ENCODE data around the gene SLC6A12. TPM values are rescaled to one million over a fixed set of nuclear protein-coding genes. Genes with fewer than 3 reads are reported as not detected.
"Not testable (repeated sequence)": the region's sequence is repeated elsewhere in the genome, so short reads cannot be mapped to it uniquely, and the experiment has no call there.

SLC6A12 gene
- total RNA-seq, 1 donor from 2014 or later, result not detected

GRCh38 chr12:196436-196835, 17.5 kb downstream of the SLC6A12 start:
- Mint-ChIP-seq H3K27me3 (ENCODE audit: insufficient read depth) (no peaks in the 10 kb centered on the region), H3K9me3 (peaks cover 6% of the 10 kb centered on the region), H3K27ac (no peak overlapping the region), H3K4me3 (no peak overlapping the region), H3K4me1 (ENCODE audit: low read depth) (no peaks in the 10 kb centered on the region), H3K36me3 (ENCODE audit: low read depth) (no peaks in the 10 kb centered on the region)
- intact Hi-C loops (cut with micrococcal nuclease), result no loop called here
- no peak for DNase-seq (ENCODE audit: low spot score)

- intact Hi-C loops (cut with micrococcal nuclease), result no loop called here
- H3K4me1 Mint-ChIP-seq (ENCODE audit: low read depth), result no peaks in the 10 kb centered on the region
- H3K27ac Mint-ChIP-seq, result no peak overlapping the region
- H3K27me3 Mint-ChIP-seq (ENCODE audit: insufficient read depth), result peaks cover 4% of the 10 kb centered on the region
- H3K4me3 Mint-ChIP-seq, result no peak overlapping the region
- peaks cover 6% of the 10 kb centered on the region for H3K9me3 Mint-ChIP-seq
- no peak for DNase-seq (ENCODE audit: low spot score)
- no peaks in the 10 kb centered on the region for H3K36me3 Mint-ChIP-seq (ENCODE audit: low read depth)
Observed at GRCh38 chr12:195951-196350, 18.0 kb downstream of the SLC6A12 start.

- no peaks in the 10 kb centered on the region for H3K4me1 Mint-ChIP-seq (ENCODE audit: low read depth)
- H3K4me3 Mint-ChIP-seq, result no peak overlapping the region
- DNase-seq (ENCODE audit: low spot score), result no peak
- H3K27me3 Mint-ChIP-seq (ENCODE audit: insufficient read depth), result peaks cover 4% of the 10 kb centered on the region
- H3K9me3 Mint-ChIP-seq, result peaks cover 6% of the 10 kb centered on the region
- no peak overlapping the region for H3K27ac Mint-ChIP-seq
- intact Hi-C loops (cut with micrococcal nuclease), result no loop called here
- H3K36me3 Mint-ChIP-seq (ENCODE audit: low read depth), result no peaks in the 10 kb centered on the region
Observed at GRCh38 chr12:195156-195555, 18.8 kb downstream of the SLC6A12 start.

GRCh38 chr12:194276-194675, 19.7 kb downstream of the SLC6A12 start:
- Mint-ChIP-seq H3K36me3 (ENCODE audit: low read depth) (no peaks in the 10 kb centered on the region), H3K27ac (no peak overlapping the region), H3K4me1 (ENCODE audit: low read depth) (no peaks in the 10 kb centered on the region), H3K9me3 (peaks cover 6% of the 10 kb centered on the region), H3K4me3 (no peak overlapping the region), H3K27me3 (ENCODE audit: insufficient read depth) (peaks cover 4% of the 10 kb centered on the region)
- no peak for DNase-seq (ENCODE audit: low spot score)
- intact Hi-C loops (cut with micrococcal nuclease), result no loop called here

GRCh38 chr12:193261-193660, 20.7 kb downstream of the SLC6A12 start:
- Mint-ChIP-seq H3K9me3 (peaks cover 6% of the 10 kb centered on the region), H3K27me3 (ENCODE audit: insufficient read depth) (peaks cover 7% of the 10 kb centered on the region), H3K36me3 (ENCODE audit: low read depth) (no peaks in the 10 kb centered on the region), H3K4me3 (no peak overlapping the region), H3K4me1 (ENCODE audit: low read depth) (no peaks in the 10 kb centered on the region), H3K27ac (no peak overlapping the region)
- intact Hi-C loops (cut with micrococcal nuclease), result no loop called here
- no peak for DNase-seq (ENCODE audit: low spot score)

- H3K27me3 Mint-ChIP-seq (ENCODE audit: insufficient read depth), result peaks cover 7% of the 10 kb centered on the region
- intact Hi-C loops (cut with micrococcal nuclease), result no loop called here
- no peak overlapping the region for H3K4me3 Mint-ChIP-seq
- DNase-seq (ENCODE audit: low spot score), result no peak
- no peaks in the 10 kb centered on the region for H3K36me3 Mint-ChIP-seq (ENCODE audit: low read depth)
- no peak overlapping the region for H3K27ac Mint-ChIP-seq
- no peaks in the 10 kb centered on the region for H3K9me3 Mint-ChIP-seq
- H3K4me1 Mint-ChIP-seq (ENCODE audit: low read depth), result no peaks in the 10 kb centered on the region
Observed at GRCh38 chr12:191541-191940, 22.4 kb downstream of the SLC6A12 start.

GRCh38 chr12:190881-191280, 23.1 kb downstream of the SLC6A12 start:
- H3K27ac Mint-ChIP-seq, result no peak overlapping the region
- no peaks in the 10 kb centered on the region for H3K9me3 Mint-ChIP-seq
- intact Hi-C loops (cut with micrococcal nuclease), result no loop called here
- DNase-seq (ENCODE audit: low spot score), result no peak
- H3K4me1 Mint-ChIP-seq (ENCODE audit: low read depth), result no peaks in the 10 kb centered on the region
- no peak overlapping the region for H3K4me3 Mint-ChIP-seq
- peaks cover 7% of the 10 kb centered on the region for H3K27me3 Mint-ChIP-seq (ENCODE audit: insufficient read depth)
- H3K36me3 Mint-ChIP-seq (ENCODE audit: low read depth), result no peaks in the 10 kb centered on the region

GRCh38 chr12:189622-189962, 24.4 kb downstream of the SLC6A12 start:
- intact Hi-C loops (cut with micrococcal nuclease), result no loop called here
- Mint-ChIP-seq H3K4me3 (no peak overlapping the region), H3K36me3 (ENCODE audit: low read depth) (no peaks in the 10 kb centered on the region)

GRCh38 chr12:188910-189621, 24.9 kb downstream of the SLC6A12 start:
- intact Hi-C loops (cut with micrococcal nuclease), result no loop called here
- peaks cover 8% of the 10 kb centered on the region for H3K27me3 Mint-ChIP-seq (ENCODE audit: insufficient read depth)
- H3K4me1 Mint-ChIP-seq (ENCODE audit: low read depth), result no peaks in the 10 kb centered on the region
- no peaks in the 10 kb centered on the region for H3K9me3 Mint-ChIP-seq
- no peak overlapping the region for H3K27ac Mint-ChIP-seq
- no peaks in the 10 kb centered on the region for H3K36me3 Mint-ChIP-seq (ENCODE audit: low read depth)
- DNase-seq (ENCODE audit: low spot score), result peak; percentile 17
- H3K4me3 Mint-ChIP-seq, result peak overlapping the region; percentile 78

More at GRCh38 chr12:189622-189962, 24.4 kb downstream of the SLC6A12 start:
- Mint-ChIP-seq H3K4me1 (ENCODE audit: low read depth) (no peaks in the 10 kb centered on the region), H3K27ac (no peak overlapping the region), H3K27me3 (ENCODE audit: insufficient read depth) (peaks cover 8% of the 10 kb centered on the region), H3K9me3 (no peaks in the 10 kb centered on the region)
- no peak for DNase-seq (ENCODE audit: low spot score)

GRCh38 chr12:187986-188909, 25.7 kb downstream of the SLC6A12 start:
- H3K36me3 Mint-ChIP-seq (ENCODE audit: low read depth); intact Hi-C loops (cut with micrococcal nuclease); DNase-seq (ENCODE audit: low spot score); H3K9me3 Mint-ChIP-seq; H3K4me1 Mint-ChIP-seq (ENCODE audit: low read depth); H3K27ac Mint-ChIP-seq: not testable (repeated sequence)
- Mint-ChIP-seq H3K4me3 (peak overlapping the region; percentile 78), H3K27me3 (ENCODE audit: insufficient read depth) (peaks cover 13% of the 10 kb centered on the region)

- no peak for DNase-seq (ENCODE audit: low spot score)
- Mint-ChIP-seq H3K9me3 (no peaks in the 10 kb centered on the region), H3K27me3 (ENCODE audit: insufficient read depth) (peaks cover 13% of the 10 kb centered on the region), H3K36me3 (ENCODE audit: low read depth) (no peaks in the 10 kb centered on the region), H3K4me3 (no peak overlapping the region), H3K27ac (no peak overlapping the region), H3K4me1 (ENCODE audit: low read depth) (no peaks in the 10 kb centered on the region)
- intact Hi-C loops (cut with micrococcal nuclease), result no loop called here
Observed at GRCh38 chr12:186006-186625, 27.8 kb downstream of the SLC6A12 start.

- Mint-ChIP-seq H3K9me3 (no peaks in the 10 kb centered on the region), H3K4me3 (no peak overlapping the region), H3K27ac (no peak overlapping the region), H3K27me3 (ENCODE audit: insufficient read depth) (peaks cover 11% of the 10 kb centered on the region), H3K4me1 (ENCODE audit: low read depth) (no peaks in the 10 kb centered on the region), H3K36me3 (ENCODE audit: low read depth) (no peaks in the 10 kb centered on the region)
- no peak for DNase-seq (ENCODE audit: low spot score)
- intact Hi-C loops (cut with micrococcal nuclease), result no loop called here
Observed at GRCh38 chr12:185576-185955, 28.4 kb downstream of the SLC6A12 start.
